ENCODE data around the gene SEPTIN12.
"Not testable (repeated sequence)": the region's sequence is repeated elsewhere in the genome, so short reads cannot be mapped to it uniquely, and the experiment has no call there.

The SEPTIN12 gene

DNA sequence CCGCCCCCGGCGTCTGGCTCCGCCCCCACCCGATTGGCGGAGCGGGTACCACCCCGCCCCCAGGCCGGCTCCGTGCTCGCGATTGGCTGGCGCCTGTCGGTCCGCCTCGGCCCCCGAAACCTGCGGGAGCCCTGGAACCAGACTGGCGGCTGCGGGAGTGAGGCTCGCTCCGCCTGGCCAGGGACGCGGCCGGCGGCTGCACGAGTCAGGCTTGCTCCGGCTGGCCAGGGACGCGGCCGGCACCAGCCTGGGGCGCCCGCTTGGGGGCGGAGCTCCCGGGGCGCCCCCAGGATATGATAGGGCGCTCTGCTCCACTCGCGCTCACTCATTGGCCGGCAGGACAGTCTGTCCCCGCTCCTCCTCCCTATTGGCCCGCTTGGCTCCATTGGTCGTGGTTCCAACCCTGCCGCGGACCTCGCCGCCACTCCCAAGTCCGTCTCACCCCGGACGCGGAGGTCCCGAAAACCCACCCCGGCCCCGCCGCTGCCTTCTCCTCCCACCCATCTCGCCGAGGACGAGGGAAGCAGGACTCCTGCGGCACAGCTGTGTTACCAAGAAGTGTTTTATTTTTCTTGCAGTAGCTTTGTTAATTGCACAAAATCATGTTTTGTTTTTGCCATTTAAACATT lies 14.6 kb upstream of the SEPTIN12 start:
- DNase-seq (ENCODE audit: low spot score), result peak; percentile 99

DNA sequence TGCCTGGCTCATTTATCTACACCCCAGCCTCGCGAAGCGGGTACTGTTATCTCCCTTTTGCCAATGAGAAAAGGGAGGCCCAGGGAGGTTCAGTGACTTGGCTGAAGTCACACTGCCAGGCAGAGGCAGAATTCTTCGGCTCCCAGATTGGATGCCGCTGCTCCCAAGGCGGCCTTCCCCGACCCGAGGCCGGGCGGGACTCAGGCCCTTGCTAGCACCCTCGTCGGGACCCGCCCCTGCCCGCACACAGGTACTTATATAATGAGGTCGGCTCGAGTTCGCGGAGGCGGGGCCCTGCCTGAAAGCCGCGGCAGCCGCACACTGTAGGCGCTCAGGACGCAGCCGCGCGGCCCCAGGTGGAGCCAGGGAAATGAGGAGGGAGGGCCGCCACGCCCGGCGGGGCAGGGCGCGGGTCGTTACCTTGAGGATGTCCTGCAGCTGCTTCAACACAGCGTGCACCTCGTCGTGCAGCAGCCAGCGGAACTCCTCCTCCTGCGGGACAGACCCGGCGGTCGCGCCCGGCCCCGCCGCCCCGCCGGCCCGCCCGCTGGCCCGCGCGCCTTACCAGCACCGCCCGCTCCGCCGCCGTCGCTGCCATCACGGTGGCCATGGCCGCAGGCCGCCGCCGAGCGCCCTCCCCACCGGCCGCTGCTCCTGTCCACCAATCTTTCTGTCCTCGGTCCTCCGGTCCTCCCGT lies 14.0 kb upstream of the SEPTIN12 start, which contains the start of gene ROGDI:
TSS of gene ROGDI (minus strand) at position 672 of the 697 bp plus-strand sequence. CDS start at position 610, 62 bp downstream.
- peak; percentile 91 for DNase-seq (ENCODE audit: low spot score)

DNA sequence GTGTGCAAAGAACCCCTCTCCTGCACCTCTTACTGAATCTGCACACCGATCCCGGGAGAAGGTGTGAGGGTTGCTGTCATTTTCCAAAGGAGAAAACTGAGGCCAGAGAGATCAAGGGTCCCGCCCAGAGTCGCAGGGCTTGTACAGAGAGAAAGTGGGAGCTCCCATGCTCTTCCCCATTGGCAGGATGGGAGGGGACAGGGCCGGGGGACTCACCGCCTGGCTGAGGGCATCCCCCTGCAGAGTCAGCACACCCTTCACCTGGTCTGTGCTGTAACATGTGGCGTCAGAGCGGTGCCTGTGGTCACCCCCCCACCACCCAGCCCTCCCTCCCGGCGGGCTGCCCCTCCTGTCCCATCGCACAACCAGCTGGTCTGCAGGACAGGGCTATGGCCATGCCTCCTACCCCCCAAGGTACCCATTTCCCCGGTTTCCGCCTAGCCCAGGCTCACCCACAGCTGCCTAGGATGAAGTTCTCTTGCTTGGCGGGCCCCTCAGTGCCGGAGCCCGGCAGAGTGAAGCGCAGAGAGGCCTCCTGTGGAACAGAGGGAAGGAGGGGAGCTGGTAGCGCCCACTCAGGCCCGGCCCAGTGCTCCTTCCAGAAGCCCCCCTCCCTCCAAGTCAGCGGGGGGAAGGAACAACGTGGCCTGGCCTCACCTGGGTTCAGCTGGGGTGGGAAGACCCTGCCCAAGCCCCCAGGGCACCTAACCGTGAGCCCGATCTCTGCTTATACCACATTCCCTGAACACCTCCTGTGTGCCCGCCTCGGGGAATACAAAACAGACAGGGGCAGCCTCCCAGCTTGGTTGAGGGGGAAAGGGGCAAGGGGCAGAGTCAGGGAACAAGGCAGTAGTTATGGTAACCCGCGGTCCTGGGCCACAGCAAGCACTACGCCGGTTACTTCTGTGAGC lies 13.2 kb upstream of the SEPTIN12 start:
- DNase-seq (ENCODE audit: low spot score), result no peak

DNA sequence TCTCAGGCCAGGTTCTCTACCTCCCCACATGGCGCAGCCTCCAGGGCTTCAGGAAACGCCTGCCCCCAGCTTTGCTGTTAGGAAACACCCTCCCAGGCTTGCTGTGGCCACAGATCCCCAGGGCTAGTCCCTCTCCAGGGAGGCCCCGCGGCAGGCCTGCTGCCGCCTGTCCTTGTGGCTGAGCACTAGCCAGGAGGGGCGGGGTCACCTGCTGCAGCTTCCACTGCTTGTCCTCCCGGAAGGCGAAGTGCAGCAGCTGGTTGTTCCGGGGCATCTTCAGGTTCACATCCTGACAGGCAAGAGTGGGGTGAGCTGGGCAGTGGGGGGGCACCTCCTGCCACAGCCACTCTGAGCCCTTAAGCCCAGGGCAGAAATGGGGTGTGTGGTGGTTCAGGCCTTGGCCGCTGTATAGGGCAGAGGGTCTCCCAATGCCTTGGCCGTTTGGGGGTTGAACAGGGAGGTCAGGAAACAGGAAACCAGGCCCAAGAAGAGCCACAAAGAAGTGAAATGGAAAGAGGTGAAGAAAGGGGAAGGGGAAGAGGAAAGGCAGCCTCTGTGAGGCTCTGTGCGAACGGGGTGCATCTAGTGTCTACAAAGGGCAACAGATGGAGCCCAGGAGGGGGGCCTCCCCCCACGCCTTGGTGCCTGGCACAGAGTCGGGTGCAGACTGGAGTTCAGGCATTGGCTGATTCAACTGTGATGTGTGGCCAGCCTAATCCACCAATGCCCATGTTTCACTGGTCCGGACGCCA lies 12.3 kb upstream of the SEPTIN12 start:
- no peak for DNase-seq (ENCODE audit: low spot score)

DNA sequence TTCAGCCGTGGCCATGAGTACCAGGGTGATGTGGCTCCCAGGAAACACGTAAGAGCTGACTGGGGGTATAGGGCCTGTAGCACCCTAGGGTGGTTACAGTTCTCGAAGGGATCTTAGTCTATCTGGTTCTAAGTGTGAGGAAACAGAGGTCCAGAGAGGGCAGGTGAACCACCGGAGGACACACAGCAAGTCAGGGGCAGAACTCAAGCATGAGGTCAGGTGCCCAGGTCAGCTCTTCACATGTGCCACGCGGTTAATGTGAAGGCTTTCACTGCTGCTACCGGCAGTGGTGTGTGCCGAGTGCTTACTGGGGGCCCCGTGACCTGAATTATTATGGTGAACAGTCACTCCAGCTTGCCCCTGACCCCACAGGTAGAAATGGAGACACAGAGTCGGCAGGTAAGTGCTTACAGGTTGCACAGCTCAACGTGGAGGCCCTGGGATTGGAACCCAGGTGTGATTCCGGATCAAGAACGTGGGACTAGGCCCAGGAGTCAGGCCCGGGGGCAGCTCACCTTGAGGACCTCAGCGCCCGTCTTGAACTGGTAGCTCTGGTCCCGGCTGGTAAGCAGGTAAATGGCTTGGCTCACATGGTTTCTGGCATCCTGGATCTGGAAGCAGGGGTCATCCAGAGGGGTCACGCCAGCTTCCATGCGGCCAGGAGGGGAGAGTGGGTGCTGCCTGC lies 11.2 kb upstream of the SEPTIN12 start:
- DNase-seq (ENCODE audit: low spot score), result no peak

DNA sequence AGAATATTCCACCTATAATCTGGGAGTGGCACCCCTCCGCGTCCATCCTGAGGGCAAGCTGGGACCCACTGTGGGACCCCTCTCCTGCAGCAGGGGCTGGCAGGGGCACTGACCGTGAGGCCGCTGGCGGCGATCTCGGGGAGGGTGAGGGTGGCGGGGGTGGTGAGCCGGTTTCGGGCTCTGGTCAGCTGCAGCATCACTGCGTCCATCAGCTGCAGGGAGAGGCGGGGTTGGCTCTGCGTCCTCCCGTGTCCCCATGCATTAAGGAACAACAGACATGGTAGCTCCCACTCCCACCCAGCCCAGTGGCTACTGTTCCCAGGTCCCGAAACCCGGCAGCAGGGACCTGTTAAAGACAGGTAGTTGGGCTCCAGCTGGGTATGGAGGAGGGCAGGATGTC lies 10.3 kb upstream of the SEPTIN12 start:
- DNase-seq (ENCODE audit: low spot score), result no peak

DNA sequence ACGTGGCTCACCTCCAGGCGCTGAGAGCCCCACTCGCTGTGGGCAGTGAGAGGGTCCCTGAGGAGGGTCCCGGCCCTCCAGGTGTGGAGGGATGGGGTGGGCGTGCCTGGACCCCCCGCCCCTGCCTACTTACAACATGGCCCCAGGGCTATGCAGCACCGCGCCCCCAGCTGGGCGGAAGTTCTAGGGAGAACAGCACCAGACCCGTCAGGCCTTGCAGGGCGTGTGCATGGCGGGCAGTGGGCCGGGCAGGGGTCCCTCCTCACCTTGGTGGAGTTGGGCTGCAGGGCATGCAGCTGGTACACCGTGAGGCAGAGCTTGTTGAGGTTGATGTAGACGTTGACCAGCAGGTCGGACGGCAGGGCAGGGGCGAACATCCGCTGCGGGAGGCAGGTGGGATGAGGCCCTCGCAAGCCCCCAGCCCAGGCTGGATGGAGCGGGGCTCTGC lies 9.7 kb upstream of the SEPTIN12 start:
- DNase-seq (ENCODE audit: low spot score), result no peak

DNA sequence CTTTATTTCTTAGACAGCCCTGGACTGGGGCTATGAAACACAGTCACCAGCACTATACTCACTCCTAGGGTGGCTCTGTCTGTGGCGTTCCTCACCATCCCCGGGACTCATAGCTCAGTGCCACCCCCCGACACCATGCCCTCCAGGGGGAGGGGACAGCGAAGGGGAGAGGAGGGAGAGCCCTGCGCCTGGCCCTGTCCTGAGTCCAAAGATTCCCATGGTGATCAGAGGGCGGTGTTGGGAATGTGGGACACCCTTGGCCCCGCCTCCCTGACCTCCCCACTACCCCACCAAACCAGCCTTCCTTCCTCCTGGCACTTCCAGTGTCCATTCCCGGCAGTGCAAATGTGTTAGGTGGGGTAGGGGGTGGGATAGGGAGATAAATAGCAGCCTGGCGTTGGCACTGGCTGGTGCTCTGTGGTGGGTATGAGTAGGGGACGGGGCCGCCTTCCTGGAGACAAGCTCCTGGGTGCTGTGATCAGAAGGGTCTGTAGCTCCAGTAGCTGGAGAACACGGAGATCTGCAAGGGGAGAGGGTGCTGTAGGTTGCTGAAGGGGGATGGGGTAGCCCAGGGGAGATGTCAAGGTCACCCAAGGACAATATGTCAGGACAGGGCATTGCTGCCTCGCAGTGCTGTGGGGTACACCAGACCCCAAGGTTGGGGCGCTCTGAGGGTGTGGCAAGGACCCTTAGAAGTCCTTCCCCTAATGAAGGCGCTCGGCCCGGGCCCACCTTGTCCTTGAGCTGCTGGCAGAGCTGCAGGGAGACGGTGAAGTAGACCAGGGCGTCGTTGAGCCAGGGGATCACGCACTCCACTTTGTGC lies 9.0 kb upstream of the SEPTIN12 start:
- DNase-seq (ENCODE audit: low spot score), result no peak

DNA sequence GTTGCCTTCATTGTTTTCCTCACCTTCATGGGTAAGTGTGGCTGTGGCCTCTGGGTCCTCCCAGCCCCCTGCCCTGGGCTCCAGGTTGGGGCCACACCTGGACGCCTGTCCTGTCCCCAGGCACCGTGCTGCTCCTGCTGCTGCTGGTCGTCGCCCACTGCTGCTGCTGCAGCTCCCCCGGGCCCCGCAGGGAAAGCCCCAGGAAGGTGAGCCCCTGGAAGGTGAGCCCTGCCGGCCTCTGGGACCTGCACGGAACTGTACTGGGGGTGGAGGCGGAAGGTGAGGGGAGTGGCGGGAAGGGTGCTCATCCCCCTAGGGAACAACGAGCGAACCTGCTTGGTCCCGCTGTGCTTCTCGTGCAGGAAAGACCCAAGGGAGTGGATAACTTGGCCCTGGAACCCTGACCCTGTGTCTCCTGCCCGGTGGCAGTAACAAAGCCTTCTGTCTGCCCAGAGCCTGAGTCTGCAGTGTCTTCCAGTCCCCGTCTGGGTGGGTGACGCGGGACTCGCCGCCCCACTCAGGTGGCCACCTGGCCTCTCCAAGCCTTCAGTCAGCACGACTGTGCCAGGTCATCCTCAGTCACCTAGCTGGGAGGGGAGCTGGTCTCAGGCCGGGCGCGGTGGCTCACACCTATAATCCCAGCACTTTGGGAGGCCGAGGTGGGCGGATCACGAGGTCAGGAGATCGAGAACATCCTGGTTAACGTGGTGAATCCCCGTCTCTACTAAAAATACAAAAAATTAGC lies 7.9 kb upstream of the SEPTIN12 start:
- DNase-seq (ENCODE audit: low spot score), result no peak

DNA sequence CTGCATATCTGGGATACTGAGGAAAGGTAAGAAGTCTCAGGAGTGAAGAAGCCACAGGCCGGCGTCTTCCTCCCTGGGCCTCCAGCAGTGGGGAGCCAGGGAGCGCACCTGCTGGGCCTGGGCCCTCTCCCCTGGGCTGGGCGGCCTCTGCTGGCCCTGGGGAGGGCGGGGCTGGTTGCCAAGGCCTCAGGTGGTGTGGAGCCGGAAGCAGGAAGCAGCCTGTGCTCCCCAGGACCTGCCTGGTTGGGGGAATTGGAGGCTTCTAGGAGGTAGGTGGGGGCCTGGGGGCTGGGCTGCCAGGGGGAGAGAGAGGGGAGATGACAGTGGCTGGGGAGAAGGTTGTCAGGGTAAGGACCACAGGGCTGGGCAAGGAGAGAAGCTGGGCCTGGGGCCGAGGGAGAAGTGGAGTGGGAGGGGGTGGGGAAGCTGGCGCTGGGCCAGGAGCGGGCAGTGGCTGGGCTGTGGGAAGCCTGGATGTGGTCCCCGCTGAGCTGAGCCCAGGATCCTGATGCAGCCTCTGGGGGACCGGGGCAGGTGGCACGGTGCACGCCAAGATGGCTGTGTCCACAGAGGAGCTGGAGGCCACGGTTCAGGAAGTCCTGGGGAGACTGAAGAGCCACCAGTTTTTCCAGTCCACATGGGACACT lies 7.2 kb upstream of the SEPTIN12 start, which contains the start of gene SMIM22:
TSS of gene SMIM22 (plus strand) at position 189 of the 647 bp plus-strand sequence. CDS start at position 555, 366 bp downstream.
- no peak for DNase-seq (ENCODE audit: low spot score)

DNA sequence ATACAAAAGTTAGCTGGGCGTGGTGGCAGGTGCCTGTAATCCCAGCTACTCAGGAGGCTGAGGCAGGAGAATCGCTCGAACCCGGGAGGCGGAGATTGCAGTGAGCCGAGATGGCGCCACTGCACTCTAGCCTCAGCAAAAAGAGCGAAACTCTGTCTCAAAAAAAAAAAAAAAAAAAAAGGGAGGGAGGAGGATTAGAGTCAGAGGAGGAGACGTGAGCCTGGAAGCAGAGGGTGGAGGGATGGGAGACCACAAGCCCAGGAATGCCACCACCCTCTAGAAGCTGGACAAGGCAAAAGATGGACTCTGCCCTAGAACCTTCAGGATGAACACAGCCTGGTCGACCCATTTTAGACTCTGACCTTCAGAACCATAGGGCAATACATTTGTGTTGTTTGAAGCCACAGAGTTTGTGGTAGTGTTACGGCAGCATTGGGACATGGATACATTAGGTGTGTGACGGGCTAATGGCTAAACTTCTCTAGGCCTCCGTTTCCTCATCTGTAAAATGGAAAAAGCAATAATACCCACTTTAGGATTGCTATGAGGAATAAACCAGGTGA lies 4.9 kb upstream of the SEPTIN12 start:
- DNase-seq (ENCODE audit: low spot score), result no peak

DNA sequence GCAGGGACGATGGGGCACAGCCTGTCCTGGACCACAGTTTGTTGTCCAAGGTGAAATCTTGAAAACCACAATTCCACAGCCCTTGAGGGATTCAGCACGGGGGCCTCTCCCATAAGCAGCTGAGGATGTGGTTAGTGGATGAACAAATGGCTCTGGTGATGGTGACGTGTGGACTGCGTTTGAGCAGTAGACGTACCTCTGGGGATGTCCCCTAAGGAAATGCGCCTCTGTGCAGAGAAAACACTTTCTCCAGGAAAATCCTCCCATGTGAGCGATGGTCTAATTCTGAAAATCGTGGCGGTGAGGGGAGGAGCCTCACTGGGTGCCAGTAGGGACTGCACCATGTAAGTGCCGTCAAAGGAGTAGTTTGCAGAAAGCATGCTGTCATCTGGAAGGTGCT lies 2.7 kb upstream of the SEPTIN12 start:
- no peak for DNase-seq (ENCODE audit: low spot score)

DNA sequence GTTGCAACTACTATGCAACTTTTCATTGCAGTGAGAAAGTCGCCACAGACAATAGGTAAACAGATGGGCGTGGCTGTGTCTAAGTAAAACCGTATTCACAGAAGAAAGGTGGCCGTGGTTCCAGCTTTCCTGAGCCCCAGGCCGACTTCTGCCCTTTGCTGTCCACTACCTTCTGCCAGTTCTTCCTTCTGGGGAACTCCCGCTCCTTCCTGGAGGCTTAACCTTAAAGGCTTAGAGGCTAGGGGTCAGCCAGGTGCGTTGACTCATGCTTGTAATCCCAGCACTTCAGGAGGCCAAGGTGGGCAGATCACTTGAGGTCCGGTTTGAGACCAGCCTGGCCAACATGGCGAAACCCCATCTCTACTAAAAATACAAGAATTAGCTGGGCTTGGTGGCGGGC lies 2.1 kb upstream of the SEPTIN12 start:
- DNase-seq (ENCODE audit: low spot score), result no peak

DNA sequence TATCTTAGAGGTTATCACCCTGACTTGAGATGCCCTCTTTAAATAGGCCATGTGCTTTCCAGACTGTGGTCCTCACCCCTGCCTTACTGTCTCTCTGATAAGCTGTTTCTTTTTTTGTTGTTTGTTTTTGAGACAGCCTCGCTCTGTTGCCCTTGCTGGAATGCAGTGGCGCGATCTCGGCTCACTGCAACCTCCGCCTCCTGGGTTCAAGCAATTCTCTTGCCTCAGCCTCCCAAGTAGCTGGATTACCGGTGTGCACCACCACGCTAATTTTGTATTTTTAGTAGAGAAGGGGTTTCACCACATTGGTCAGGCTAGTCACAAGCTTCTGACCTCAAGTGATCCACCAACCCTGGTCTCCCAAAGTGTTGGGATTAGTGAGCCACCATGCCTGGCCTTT lies 765 bp upstream of the SEPTIN12 start:
- DNase-seq (ENCODE audit: low spot score), result no peak

DNA sequence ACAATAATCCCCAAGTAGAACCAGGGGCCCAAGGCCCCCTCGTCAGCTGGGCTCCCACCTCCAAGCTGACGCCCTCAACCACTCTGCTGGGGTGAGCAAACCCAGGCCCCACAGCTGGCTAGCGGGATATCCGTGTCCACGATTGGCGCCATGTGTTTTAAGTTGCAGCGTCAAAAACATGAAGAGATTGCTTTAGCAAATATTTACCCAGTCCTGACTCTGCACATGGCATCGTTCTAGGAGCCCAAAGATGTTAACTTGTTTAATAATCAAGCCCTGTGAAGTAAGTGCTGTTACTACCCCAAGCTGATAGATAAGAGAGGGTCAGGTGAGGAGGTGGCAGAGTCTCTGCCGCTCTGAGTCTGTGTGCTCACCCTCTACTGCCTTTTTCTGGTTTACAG lies 344 bp upstream of the SEPTIN12 start:
- DNase-seq (ENCODE audit: low spot score), result no peak

DNA sequence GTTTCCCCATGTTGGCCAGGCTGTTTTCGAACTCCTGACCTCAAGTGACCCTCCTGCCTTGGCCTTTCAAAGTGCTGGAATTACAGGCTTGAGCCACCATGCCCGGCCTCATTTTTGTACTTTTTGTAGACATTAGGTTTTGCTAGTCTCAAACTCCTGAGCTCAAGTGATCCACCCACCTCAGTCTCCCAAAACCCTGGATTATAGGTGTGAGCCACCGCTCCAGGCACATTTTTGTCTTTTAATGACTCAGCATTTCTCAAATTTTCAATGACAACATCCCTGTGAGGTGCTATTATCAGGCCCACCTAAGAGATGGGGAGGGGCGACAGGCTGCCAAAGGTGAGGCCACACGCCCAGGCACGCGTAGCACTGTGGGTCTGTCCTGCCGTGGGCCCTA lies 1.1 kb downstream of the SEPTIN12 start:
- no peak for DNase-seq (ENCODE audit: low spot score)

DNA sequence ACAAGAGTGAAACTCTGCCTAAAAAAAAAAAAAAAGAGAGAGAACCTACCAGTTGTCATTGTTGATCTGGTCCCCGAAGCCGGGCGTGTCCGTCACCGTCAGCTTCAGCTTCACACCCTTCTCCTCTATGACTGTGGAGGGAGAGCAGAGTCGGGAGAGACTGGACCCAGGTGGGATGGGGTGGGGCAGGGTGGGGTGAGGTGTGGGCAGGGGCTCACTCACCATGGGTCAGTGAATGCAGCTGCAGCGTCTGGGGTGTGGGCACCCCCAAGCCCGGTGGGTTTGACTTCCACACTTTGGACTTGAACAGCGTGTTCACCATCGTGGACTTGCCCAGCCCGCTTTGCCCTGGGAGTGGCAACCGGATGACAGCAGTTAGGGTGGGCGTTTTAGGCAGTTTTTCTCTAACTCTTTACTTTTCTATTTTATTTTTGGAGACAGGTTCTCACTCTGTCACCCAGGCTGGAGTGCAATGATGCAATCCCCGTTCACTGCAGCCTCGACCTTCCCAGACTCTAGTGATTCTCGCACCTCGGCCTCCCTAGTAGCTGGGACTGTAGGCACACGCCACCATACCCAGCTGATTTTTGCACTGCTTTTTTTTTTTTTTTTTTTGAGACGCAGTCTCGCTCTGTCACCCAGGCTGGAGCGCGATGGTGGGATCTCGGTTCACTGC lies 2.2 kb downstream of the SEPTIN12 start:
- DNase-seq (ENCODE audit: low spot score), result no peak

DNA sequence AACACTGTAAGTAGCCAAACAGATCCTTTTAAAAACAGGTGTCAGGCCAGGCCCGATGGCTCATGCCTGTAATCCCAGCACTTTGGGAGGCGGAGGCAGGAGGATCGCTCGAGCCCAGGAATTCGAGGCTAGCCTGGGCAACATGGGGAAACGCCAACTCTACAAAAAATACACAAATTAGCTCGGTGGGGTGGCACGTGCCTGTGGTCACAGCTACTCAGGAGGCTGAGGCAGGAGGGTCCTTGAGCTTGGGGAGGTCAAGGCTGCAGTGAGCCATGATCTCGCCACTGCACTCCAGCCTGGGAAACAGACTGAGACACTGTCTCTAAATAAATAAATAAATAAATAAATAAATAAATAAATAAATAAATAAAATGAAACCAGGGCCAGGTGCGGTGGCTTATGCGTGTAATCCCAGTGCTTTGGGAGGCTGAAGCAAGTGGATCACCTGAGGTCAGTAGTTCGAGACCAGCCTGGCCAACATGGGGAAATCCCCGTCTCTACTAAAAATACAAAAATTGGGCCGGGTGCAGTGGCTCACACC lies 3.6 kb downstream of the SEPTIN12 start:
- not testable (repeated sequence) for DNase-seq (ENCODE audit: low spot score)

All from germinal center (tissue), 1 donor.